A549 (cell line): ENCODE data around the gene RAB29. TPM values are rescaled to one million over a fixed set of nuclear protein-coding genes. Genes with fewer than 3 reads are reported as not detected.

Experiments
- ATAC-seq, 2 experiments: fragments of 200-7000 bp in 1 of 2; fragments of >200 bp in 1 of 2; cut with Nextera tagmentation in 1 of 2; cut with Tn5 transposase in 1 of 2; 3 replicates each; pipeline versions ENCODE4 v1.8.0 to v1.9.1; 2018 to 2020; ENCODE audit warnings: mild to moderate bottlenecking in 1 of 2, moderate library complexity in 1 of 2
- CTCF ChIA-PET: fragments of 300-600 bp; sonication (Branson Sonifier 250); formaldehyde crosslinking; extraction: SDS; loops from one replicate; lab custom pipeline; 2021; ENCODE audit warnings: antibody characterized with exemption, inconsistent platforms; lab: Yijun Ruan, JAX
- POLR2A ChIA-PET: fragments of 350-600 bp; formaldehyde crosslinking; extraction: SDS; loops from one replicate; lab custom pipeline; 2021; ENCODE audit warnings: antibody characterized with exemption, inconsistent platforms; lab: Yijun Ruan, JAX
- DNase-seq, 2 experiments: peaks; one replicate each; pipeline versions ENCODE4 v3.0.0 to v3.0.0-alpha.2; 2011 to 2016; ENCODE audit warnings: low read depth in 1 of 2, low spot score in 1 of 2
- FAIRE-seq: peaks from 2 replicates; lab custom pipeline; 2011; peaks lifted over from hg19 to GRCh38; lab: Jason Lieb, UNC
- H3K27ac ChIP-seq, 2 experiments: fragments of >200 bp; sonication (Bioruptor Twin); formaldehyde crosslinking; 3 replicates each; pipeline ENCODE4 v1.5.1; 2016 to 2017
- H3K4me1 ChIP-seq: fragments of >200 bp; sonication (Bioruptor Twin); formaldehyde crosslinking; 3 replicates; pipeline ENCODE4 v1.6.1; 2016
- H3K4me2 ChIP-seq: fragments of >200 bp; sonication (Bioruptor Twin); formaldehyde crosslinking; 3 replicates; pipeline ENCODE4 v1.6.1; 2016
- H3K4me3 ChIP-seq: fragments of >200 bp; sonication (Bioruptor Twin); formaldehyde crosslinking; 3 replicates; pipeline ENCODE4 v1.5.1; 2016
- H3K9me3 ChIP-seq: fragments of >200 bp; sonication (Bioruptor Twin); formaldehyde crosslinking; 3 replicates; pipeline ENCODE4 v1.6.1; 2016
- BCL3 ChIP-seq: fragments of >200 bp; sonication (Bioruptor Twin); formaldehyde crosslinking; IDR thresholded peaks from 3 replicates; pipeline ENCODE4 v1.6.1; 2016
- BHLHE40 ChIP-seq: IDR thresholded peaks from 2 replicates; pipeline ENCODE4 v1.6.1; 2012; ENCODE audit warnings: low read depth, low read length, inconsistent platforms
- CHD2 ChIP-seq: fragments of 150-350 bp; IDR thresholded peaks from 2 replicates; pipeline ENCODE4 v1.6.1; 2014; ENCODE audit warnings: low read length; ENCODE audit not compliant: partially characterized antibody
- EHF ChIP-seq: fragments of 250-450 bp; sonication (Bioruptor Pico); IDR thresholded peaks from 2 replicates; pipeline ENCODE4 v1.5.0; 2020; ENCODE audit warnings: mild to moderate bottlenecking
- ELK1 ChIP-seq: fragments of 150-350 bp; IDR thresholded peaks from 2 replicates; pipeline ENCODE4 v1.6.1; 2014; ENCODE audit warnings: low read depth, mild to moderate bottlenecking, low read length
- EP300 ChIP-seq, 2 experiments: fragments of >200 bp; sonication (Bioruptor Twin); formaldehyde crosslinking; IDR thresholded peaks; 2 replicates in 1 of 2; 3 replicates in 1 of 2; pipeline ENCODE4 v1.6.1; 2016 to 2017
- FOSB ChIP-seq: fragments of 250-450 bp; sonication (Bioruptor Pico); IDR thresholded peaks from 2 replicates; pipeline ENCODE4 v1.5.0; 2020; ENCODE audit warnings: mild to moderate bottlenecking, moderate library complexity
- FOSL2 ChIP-seq, 2 experiments: fragments of 450-650 bp in 1 of 2; fragments of >200 bp in 1 of 2; sonication (Bioruptor Twin) in 1 of 2; formaldehyde crosslinking; IDR thresholded peaks; 2 replicates each; pipeline versions ENCODE4 v1.5.0 to v1.6.1; 2016 to 2020; ENCODE audit warnings: mild to moderate bottlenecking in 1 of 2, moderate library complexity in 1 of 2
- FOXS1 ChIP-seq: fragments of 250-450 bp; sonication (Bioruptor Pico); IDR thresholded peaks from 2 replicates; pipeline ENCODE4 v1.5.0; 2020; ENCODE audit warnings: mild to moderate bottlenecking, moderate library complexity
- GATA3 ChIP-seq: IDR thresholded peaks from 2 replicates; pipeline ENCODE4 v1.6.1; 2012; ENCODE audit warnings: borderline replicate concordance
- HES2 ChIP-seq: fragments of >200 bp; sonication (Bioruptor Twin); formaldehyde crosslinking; IDR thresholded peaks from 2 replicates; pipeline ENCODE4 v1.6.1; 2016
- HOXB5 ChIP-seq: fragments of 250-450 bp; sonication (Bioruptor Pico); IDR thresholded peaks from 2 replicates; pipeline ENCODE4 v1.5.0; 2020; ENCODE audit warnings: mild to moderate bottlenecking, moderate library complexity
- JUN ChIP-seq, 2 experiments: fragments of >200 bp; sonication (Bioruptor Twin); formaldehyde crosslinking; IDR thresholded peaks; 2 replicates in 1 of 2; 3 replicates in 1 of 2; pipeline ENCODE4 v1.6.1; 2016 to 2017
- JUNB ChIP-seq: fragments of >200 bp; sonication (Bioruptor Twin); formaldehyde crosslinking; IDR thresholded peaks from 2 replicates; pipeline ENCODE4 v1.6.1; 2016
- KDM5A ChIP-seq: fragments of 200-600 bp; sonication (generic); IDR thresholded peaks from 2 replicates; pipeline ENCODE4 v1.6.1; 2016; ENCODE audit warnings: antibody characterized with exemption, mild to moderate bottlenecking
- MAX ChIP-seq: IDR thresholded peaks from 2 replicates; pipeline ENCODE4 v1.6.1; 2012
- MAZ ChIP-seq: fragments of 150-350 bp; IDR thresholded peaks from 2 replicates; pipeline ENCODE4 v1.6.1; 2014; ENCODE audit warnings: antibody characterized with exemption, low read depth, low read length, borderline replicate concordance
- MYC ChIP-seq: IDR thresholded peaks from 2 replicates; pipeline ENCODE4 v1.6.1; 2012; ENCODE audit warnings: mild to moderate bottlenecking, inconsistent platforms, low read length, improper control_type of control experiment, borderline replicate concordance
- POLR2A ChIP-seq: IDR thresholded peaks from 2 replicates; pipeline ENCODE4 v1.6.1; 2012; ENCODE audit warnings: mild to moderate bottlenecking, low read length
- RAD21 ChIP-seq, 2 experiments: fragments of >200 bp in 1 of 2; sonication (Bioruptor Twin) in 1 of 2; formaldehyde crosslinking in 1 of 2; IDR thresholded peaks in 1 of 2; conservative IDR thresholded peaks in 1 of 2; 2 replicates in 1 of 2; 3 replicates in 1 of 2; pipeline ENCODE4 v1.6.1; 2012 to 2018; ENCODE audit warnings: inconsistent platforms in 1 of 2
- RFX5 ChIP-seq: fragments of 450-650 bp; IDR thresholded peaks from 2 replicates; pipeline ENCODE4 v1.7.1; 2014; ENCODE audit warnings: antibody characterized with exemption, mild to moderate bottlenecking, moderate library complexity
- RNF2 ChIP-seq: fragments of 200-600 bp; sonication (generic); IDR thresholded peaks from 2 replicates; pipeline ENCODE4 v1.6.1; 2016; ENCODE audit warnings: low read depth, mild to moderate bottlenecking, antibody characterized with exemption, moderate library complexity, borderline replicate concordance
- SMC3 ChIP-seq: fragments of >200 bp; sonication (Bioruptor Twin); formaldehyde crosslinking; IDR thresholded peaks from 3 replicates; pipeline ENCODE4 v1.6.1; 2018; ENCODE audit warnings: inconsistent platforms
- SREBF2 ChIP-seq: fragments of 450-650 bp; IDR thresholded peaks from 2 replicates; pipeline ENCODE4 v1.6.1; 2014; ENCODE audit warnings: mild to moderate bottlenecking, moderate library complexity
- TFCP2L1 ChIP-seq: fragments of 250-450 bp; sonication (Bioruptor Pico); IDR thresholded peaks from 2 replicates; pipeline ENCODE4 v1.5.0; 2021; ENCODE audit warnings: mild to moderate bottlenecking
- TP53 ChIP-seq: fragments of 250-450 bp; sonication (Bioruptor Pico); IDR thresholded peaks from 2 replicates; pipeline ENCODE4 v1.5.0; 2021; ENCODE audit warnings: mild to moderate bottlenecking, moderate library complexity
- ZSCAN20 ChIP-seq: fragments of 250-450 bp; sonication (Bioruptor Pico); IDR thresholded peaks from 2 replicates; pipeline ENCODE4 v1.8.0; 2022; ENCODE audit warnings: mild to moderate bottlenecking, moderate library complexity
- WGBS: methylation state at CpG from one replicate; pipeline ENCODE4 v1.1.6; 2017; ENCODE audit errors: missing lambda C conversion rate; 5-methylcytosine and 5-hydroxymethylcytosine counted together
- polyA plus RNA-seq, 4 experiments: library from polyadenylated mRNA; depleted of rRNA in 3 of 4; stranded (reverse); fragments of >200 nt; fragmentation: RNase III in 1 of 4; extraction: RNeasy Plus Mini Kit Qiagen cat#74134 plus additional on column Dnase treatment in 1 of 4; gene quantifications; 2 replicates in 3 of 4; 3 replicates in 1 of 4; pipeline ENCODE4 v1.2.3, GENCODE V29; 2011 to 2017
- TF ChIP-seq, protein P1 (sequence below): fragments of 200-600 bp; sonication (generic); IDR thresholded peaks from 2 replicates; pipeline ENCODE4 v1.6.1; 2016; ENCODE audit warnings: antibody characterized with exemption, mild to moderate bottlenecking, moderate library complexity

The RAB29 gene
- polyA plus RNA-seq, 2 of the 4 experiments (the other 2 are of a cell fraction) = 9.8 to 17.9 TPM

DNA sequence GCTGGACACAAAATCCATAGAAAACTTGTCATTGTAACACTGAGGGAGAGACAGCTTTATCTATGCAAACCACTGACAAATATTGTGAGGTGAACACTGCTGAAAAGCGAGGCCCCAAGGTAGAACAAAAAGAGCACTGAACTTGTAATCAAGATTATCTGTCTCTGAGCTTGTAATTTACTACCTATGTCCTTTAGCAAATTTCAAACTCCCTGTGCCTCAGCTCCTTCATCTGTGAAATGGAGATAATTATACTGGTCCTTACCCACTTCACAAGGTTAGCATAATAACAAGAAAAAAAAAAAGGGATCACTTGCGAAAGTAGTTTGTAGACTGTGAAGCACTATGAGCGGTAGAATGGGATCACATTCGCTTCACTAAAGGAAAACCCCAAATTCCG is 20.4 kb downstream of the RAB29 start:
- no peak for DNase-seq
- Histone ChIP-seq H3K4me2 (no peak overlapping the region), H3K9me3 (no peaks in the 10 kb centered on the region), H3K27ac (no peak overlapping the region), H3K4me1 (no peaks in the 10 kb centered on the region), H3K4me3 (no peak overlapping the region)
- WGBS = 73% methylated on average over 5 of the region's 5 CpGs
- ChIA-PET POLR2A (no interaction called here), CTCF (interaction anchor here (0.6 to 2.2 kb wide), 5 partner anchors 22 to 230 kb away, joined by 3 to 7 read pairs (median 3); no protein-coding TSS in a partner anchor)
- FAIRE-seq = no peak
- no peak for TF ChIP-seq RFX5
- TF ChIP-seq CHD2 = no peak
- TF ChIP-seq HES2 = no peak
- TF ChIP-seq FOSL2 (IDR thresholded peaks at IDR 0.05) = no peak
- no peak for TF ChIP-seq FOSL2 (CRISPR knock-in tag; IDR thresholded peaks at IDR 0.05)
- no peak for TF ChIP-seq RNF2
- no peak for TF ChIP-seq RAD21 (conservative IDR thresholded peaks at IDR 0.05 in 1 of 2, IDR thresholded peaks at IDR 0.05 in 1 of 2)
- no peak for TF ChIP-seq EHF (CRISPR knock-in tag)
- no peak for TF ChIP-seq TP53 (CRISPR knock-in tag)
- TF ChIP-seq TFCP2L1 (CRISPR knock-in tag) = no peak
- TF ChIP-seq BHLHE40 = no peak
- no peak for TF ChIP-seq KDM5A
- TF ChIP-seq FOSB = no peak
- TF ChIP-seq SMC3 = no peak
- no peak for ATAC-seq

DNA sequence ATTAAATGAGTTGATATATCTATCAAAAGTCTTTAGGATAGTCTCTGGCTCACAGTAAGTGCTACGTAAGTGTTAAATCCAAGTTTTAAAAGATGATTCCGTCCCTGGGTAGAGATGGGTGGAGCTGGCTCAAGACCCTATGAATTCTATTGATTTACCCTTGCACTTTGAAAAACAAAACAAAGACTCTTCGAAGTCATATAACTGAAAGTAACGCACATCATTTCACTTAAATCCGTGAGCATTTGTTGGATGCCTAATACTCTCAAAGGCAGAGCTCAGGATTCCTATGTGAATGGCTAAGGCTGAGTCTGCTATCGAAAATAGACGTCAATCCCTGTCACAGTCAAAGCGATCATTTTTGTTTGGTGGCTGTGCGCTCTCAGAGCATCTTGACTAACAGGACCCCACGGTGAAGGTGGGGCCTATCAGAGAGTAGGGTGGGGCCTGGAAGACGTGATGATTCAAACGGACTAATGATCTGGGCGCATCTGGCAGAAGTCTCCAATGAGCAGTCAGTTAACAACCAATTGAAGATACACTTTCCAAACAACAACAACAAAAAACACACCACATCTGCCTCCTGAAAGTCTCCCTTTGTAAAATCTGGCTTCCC is 24.1 kb downstream of the RAB29 start:
- no peak for ATAC-seq
- peak overlapping the region; percentile 99 to 100; a peak in 5 of 6 replicates for H3K27ac ChIP-seq
- no peak for FAIRE-seq
- DNase-seq = peak in 1 of 2 experiments; percentile 19
- H3K4me2 ChIP-seq = peak overlapping the region; percentile 94
- peak overlapping the region; percentile 99; the same call in 2 of the 3 replicates for H3K4me3 ChIP-seq
- POLR2A ChIA-PET = no interaction called here
- H3K9me3 ChIP-seq = no peaks in the 10 kb centered on the region
- H3K4me1 ChIP-seq = peaks cover 20% of the 10 kb centered on the region
- CTCF ChIA-PET = no interaction called here
- TF ChIP-seq POLR2A = no peak
- no peak for TF ChIP-seq MAX
- TF ChIP-seq GATA3 = no peak
- TF ChIP-seq MAZ = no peak
- no peak for TF ChIP-seq FOSL2 (IDR thresholded peaks at IDR 0.05)
- TF ChIP-seq FOSL2 (CRISPR knock-in tag; IDR thresholded peaks at IDR 0.05) = no peak
- no peak for TF ChIP-seq ZSCAN20 (CRISPR knock-in tag)
- no peak for TF ChIP-seq CHD2
- TF ChIP-seq MYC = no peak
- TF ChIP-seq RNF2 = no peak
- TF ChIP-seq JUN (IDR thresholded peaks at IDR 0.05) = no peak
- TF ChIP-seq HES2 = no peak
- TF ChIP-seq ELK1 = no peak
- no peak for TF ChIP-seq TFCP2L1 (CRISPR knock-in tag)
- no peak for TF ChIP-seq HOXB5 (CRISPR knock-in tag)
- TF ChIP-seq, protein P1, sequence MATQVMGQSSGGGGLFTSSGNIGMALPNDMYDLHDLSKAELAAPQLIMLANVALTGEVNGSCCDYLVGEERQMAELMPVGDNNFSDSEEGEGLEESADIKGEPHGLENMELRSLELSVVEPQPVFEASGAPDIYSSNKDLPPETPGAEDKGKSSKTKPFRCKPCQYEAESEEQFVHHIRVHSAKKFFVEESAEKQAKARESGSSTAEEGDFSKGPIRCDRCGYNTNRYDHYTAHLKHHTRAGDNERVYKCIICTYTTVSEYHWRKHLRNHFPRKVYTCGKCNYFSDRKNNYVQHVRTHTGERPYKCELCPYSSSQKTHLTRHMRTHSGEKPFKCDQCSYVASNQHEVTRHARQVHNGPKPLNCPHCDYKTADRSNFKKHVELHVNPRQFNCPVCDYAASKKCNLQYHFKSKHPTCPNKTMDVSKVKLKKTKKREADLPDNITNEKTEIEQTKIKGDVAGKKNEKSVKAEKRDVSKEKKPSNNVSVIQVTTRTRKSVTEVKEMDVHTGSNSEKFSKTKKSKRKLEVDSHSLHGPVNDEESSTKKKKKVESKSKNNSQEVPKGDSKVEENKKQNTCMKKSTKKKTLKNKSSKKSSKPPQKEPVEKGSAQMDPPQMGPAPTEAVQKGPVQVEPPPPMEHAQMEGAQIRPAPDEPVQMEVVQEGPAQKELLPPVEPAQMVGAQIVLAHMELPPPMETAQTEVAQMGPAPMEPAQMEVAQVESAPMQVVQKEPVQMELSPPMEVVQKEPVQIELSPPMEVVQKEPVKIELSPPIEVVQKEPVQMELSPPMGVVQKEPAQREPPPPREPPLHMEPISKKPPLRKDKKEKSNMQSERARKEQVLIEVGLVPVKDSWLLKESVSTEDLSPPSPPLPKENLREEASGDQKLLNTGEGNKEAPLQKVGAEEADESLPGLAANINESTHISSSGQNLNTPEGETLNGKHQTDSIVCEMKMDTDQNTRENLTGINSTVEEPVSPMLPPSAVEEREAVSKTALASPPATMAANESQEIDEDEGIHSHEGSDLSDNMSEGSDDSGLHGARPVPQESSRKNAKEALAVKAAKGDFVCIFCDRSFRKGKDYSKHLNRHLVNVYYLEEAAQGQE = no peak
- TF ChIP-seq FOXS1 = no peak
- TF ChIP-seq EP300 (IDR thresholded peaks at IDR 0.05) = no peak
- no peak for TF ChIP-seq JUNB
- no peak for TF ChIP-seq BCL3
- no peak for TF ChIP-seq SREBF2
- TF ChIP-seq, all 56 proteins: peak for 0
- WGBS = 84% methylated on average over 13 of the region's 13 CpGs
